Measurements from ENCODE around the gene BTG1.
A peak's percentile ranks its signal among the peaks of the same experiment; 100 is the strongest.

Gene BTG1

DNA sequence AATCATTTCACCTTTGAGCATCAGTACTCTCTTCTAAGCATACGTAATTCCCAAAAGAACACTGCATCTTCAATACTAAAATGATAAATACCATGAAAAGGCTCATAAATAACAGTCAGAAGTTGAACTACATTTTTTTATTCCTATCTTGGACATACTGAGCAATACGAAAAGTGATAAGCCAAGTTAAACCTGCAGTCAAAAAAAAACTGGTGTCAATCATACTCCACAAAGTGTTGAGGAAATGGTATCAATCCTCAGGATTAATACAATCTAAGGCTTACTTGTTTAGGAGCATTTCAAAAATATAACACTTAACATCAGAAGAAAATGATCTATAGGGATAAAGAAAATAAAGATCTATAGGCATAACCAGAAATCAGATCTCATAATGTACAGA is 5.5 kb downstream of the BTG1 start:
- H3K9me3 Mint-ChIP-seq, result no peaks in the 10 kb centered on the region
- H3K27ac Mint-ChIP-seq, result peak overlapping the region; percentile 3 to 8 (median 4)
- H3K36me3 Mint-ChIP-seq (ENCODE audit: low read depth), result peaks cover 54% of the 10 kb centered on the region
- TF ChIP-seq, protein P1, sequence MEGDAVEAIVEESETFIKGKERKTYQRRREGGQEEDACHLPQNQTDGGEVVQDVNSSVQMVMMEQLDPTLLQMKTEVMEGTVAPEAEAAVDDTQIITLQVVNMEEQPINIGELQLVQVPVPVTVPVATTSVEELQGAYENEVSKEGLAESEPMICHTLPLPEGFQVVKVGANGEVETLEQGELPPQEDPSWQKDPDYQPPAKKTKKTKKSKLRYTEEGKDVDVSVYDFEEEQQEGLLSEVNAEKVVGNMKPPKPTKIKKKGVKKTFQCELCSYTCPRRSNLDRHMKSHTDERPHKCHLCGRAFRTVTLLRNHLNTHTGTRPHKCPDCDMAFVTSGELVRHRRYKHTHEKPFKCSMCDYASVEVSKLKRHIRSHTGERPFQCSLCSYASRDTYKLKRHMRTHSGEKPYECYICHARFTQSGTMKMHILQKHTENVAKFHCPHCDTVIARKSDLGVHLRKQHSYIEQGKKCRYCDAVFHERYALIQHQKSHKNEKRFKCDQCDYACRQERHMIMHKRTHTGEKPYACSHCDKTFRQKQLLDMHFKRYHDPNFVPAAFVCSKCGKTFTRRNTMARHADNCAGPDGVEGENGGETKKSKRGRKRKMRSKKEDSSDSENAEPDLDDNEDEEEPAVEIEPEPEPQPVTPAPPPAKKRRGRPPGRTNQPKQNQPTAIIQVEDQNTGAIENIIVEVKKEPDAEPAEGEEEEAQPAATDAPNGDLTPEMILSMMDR (IDR thresholded peaks at IDR 0.05; ENCODE audit: unreplicated experiment in 3 of 3), result no peak
- peak overlapping the region; percentile 97 to 100 (median 100) for H3K4me3 Mint-ChIP-seq
- peaks cover 52% of the 10 kb centered on the region for H3K4me1 Mint-ChIP-seq
- H3K27me3 Mint-ChIP-seq (ENCODE audit: low read depth), result no peaks in the 10 kb centered on the region

DNA sequence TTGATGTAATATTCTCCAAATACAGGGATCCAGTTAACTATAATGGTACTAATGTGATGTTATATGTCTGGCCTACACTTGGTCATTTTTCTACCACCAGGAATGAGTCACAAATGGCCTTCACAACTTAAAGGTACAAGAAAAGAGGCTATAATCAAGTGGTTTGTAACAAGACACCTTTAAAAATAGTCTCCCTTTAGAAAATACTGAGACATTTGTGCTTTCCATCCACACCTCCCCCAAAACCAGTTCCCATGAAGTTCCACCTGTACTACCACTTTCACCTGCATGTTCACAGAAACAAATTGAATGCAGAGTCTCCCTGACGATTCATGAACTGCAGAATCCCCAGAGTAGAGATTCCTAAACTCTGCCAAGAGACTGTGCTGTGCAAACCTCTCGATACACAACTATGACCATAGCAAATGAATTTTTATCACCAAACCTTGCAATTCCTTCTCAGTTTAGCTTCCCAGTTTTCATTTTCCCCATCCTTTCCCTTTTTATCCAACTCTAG is 6.0 kb downstream of the BTG1 start:
- TF ChIP-seq, protein P1 (IDR thresholded peaks at IDR 0.05; ENCODE audit: unreplicated experiment in 3 of 3), result no peak
- Mint-ChIP-seq H3K27me3 (ENCODE audit: low read depth) (no peaks in the 10 kb centered on the region), H3K9me3 (no peaks in the 10 kb centered on the region), H3K4me1 (peaks cover 57% of the 10 kb centered on the region), H3K27ac (peak overlapping the region; percentile 3 to 8 (median 4)), H3K4me3 (peak overlapping the region; percentile 97 to 100 (median 100)), H3K36me3 (ENCODE audit: low read depth) (peaks cover 54% of the 10 kb centered on the region)

DNA sequence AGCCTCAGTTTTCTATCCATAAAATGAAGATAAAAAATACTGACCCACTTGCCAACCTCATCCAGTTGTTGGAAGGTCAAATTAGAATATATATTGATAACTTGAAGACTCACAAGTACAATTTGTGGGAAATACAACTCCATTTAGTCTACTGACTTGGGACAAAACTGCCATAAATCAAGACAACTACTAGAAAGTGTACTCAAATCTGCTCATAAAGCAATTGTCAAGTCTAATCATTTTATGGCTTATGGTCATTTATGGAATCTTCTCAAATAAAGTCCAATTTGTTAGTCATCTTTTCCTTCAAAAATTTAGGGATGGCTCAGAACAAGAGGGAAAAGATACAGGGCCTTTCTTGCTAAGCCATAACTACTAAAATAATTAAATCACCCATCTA is 7.0 kb downstream of the BTG1 start:
- Mint-ChIP-seq H3K36me3 (ENCODE audit: low read depth) (peaks cover 44% of the 10 kb centered on the region), H3K27me3 (ENCODE audit: low read depth) (no peaks in the 10 kb centered on the region), H3K27ac (no peak overlapping the region), H3K4me3 (peak overlapping the region; percentile 47 to 100 (median 97)), H3K4me1 (peaks cover 63% of the 10 kb centered on the region), H3K9me3 (no peaks in the 10 kb centered on the region)
- TF ChIP-seq, protein P1 (IDR thresholded peaks at IDR 0.05; ENCODE audit: unreplicated experiment in 3 of 3), result no peak

DNA sequence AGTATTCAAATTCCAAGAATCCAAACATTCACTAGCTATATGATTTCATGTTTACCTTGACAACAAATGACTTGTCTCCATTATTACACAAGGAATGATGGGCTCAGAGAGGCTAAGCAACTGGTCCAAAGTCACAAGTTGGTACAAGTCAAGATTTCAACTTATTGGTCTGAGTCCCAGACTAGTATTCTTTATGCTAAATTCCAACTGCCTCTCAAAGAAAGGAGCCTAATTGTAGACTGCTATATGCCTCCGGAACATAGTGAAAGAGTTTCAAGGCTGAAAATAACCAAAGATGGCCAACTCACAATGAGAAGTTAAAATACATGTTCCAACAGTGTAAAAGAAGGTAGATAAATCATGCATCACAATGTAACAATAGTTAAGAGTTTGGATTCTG is 7.5 kb downstream of the BTG1 start:
- H3K4me3 Mint-ChIP-seq, result peak overlapping the region; percentile 47 to 100 (median 97)
- peaks cover 39% of the 10 kb centered on the region for H3K36me3 Mint-ChIP-seq (ENCODE audit: low read depth)
- H3K27ac Mint-ChIP-seq, result peak overlapping the region; percentile 9 to 51 (median 34)
- TF ChIP-seq, protein P1 (IDR thresholded peaks at IDR 0.05; ENCODE audit: unreplicated experiment in 3 of 3), result no peak
- H3K27me3 Mint-ChIP-seq (ENCODE audit: low read depth), result no peaks in the 10 kb centered on the region
- no peaks in the 10 kb centered on the region for H3K9me3 Mint-ChIP-seq
- H3K4me1 Mint-ChIP-seq, result peaks cover 67% of the 10 kb centered on the region

DNA sequence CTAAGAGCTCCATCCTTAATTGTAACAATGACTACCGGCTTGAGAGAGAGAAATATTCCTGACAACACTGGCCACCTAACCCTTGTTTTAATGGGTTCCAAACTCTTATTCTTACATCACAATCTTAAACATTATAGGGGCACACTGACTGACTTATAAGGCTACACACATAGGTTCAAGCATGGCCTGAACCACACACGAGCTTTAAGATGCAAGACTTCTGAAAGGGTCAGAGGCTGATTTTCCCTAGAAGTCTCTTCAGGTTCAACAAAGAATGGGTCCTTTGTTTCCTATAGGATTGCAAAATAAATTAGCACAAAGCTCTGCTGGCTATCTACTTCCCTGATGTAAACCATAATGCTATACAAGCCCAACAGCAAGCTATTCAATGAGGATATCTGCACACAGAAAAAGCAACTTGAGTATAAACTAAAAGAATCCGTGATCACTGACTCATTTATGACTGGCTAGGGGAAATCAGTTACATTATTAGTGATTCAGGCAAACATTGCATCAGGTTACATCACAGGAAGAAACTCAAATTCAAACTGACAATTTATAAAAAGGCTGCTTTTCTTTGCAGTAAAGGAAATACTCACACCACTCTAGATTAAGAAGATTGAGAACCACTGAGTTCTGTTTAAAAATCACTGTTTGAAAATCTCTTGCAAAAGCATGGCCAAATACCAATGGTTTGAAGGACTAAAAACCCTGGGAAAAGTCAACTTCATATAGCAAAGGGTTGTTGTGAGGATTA is 8.5 kb downstream of the BTG1 start:
- Mint-ChIP-seq H3K9me3 (no peaks in the 10 kb centered on the region), H3K36me3 (ENCODE audit: low read depth) (peaks cover 31% of the 10 kb centered on the region), H3K4me1 (peaks cover 73% of the 10 kb centered on the region), H3K4me3 (peak overlapping the region; percentile 15 to 100 (median 47)), H3K27ac (peak overlapping the region; percentile 9 to 51 (median 32)), H3K27me3 (ENCODE audit: low read depth) (no peaks in the 10 kb centered on the region)
- TF ChIP-seq, protein P1 (IDR thresholded peaks at IDR 0.05; ENCODE audit: unreplicated experiment in 3 of 3), result no peak
